CD4-positive, alpha-beta T cell (primary cell): Measurements from ENCODE around the gene FAM107B. TPM values are rescaled to one million over a fixed set of nuclear protein-coding genes. Genes with fewer than 3 reads are reported as not detected.

Source experiments
- ATAC-seq: fragments of 200-7000 bp; cut with Tn5 transposase; one replicate; pipeline ENCODE4 v1.10.0; 2022; ENCODE audit warnings: mild to moderate bottlenecking; ENCODE audit not compliant: poor library complexity
- CTCF ChIA-PET: fragments of 350-600 bp; sonication (Branson Sonifier 250); formaldehyde crosslinking; loops from one replicate; lab custom pipeline; 2021; ENCODE audit warnings: antibody characterized with exemption, inconsistent platforms; lab: Charles Lee
- POLR2A ChIA-PET: fragments of 350-600 bp; sonication (Branson Sonifier 250); formaldehyde crosslinking; loops from one replicate; lab custom pipeline; 2021; ENCODE audit warnings: antibody characterized with exemption, inconsistent platforms; lab: Charles Lee
- DNase-seq, 14 experiments: peaks; one replicate each; pipeline ENCODE4 v3.0.0-alpha.2; 2013 to 2020; ENCODE audit warnings: mixed read lengths in 2 of 14
- H3K27ac ChIP-seq, 2 donors: one replicate each; pipeline versions ENCODE4 v1.5.1 to v1.7.0; 2013; ENCODE audit warnings: low read length in 2 of 2, low read depth in 1 of 2, mild to moderate bottlenecking in 1 of 2
- H3K27me3 ChIP-seq, 2 experiments: 1 replicate in 1 of 2; 2 replicates in 1 of 2; pipeline versions ENCODE4 v1.6.1 to v1.7.0; 2013; ENCODE audit warnings: low read length in 2 of 2, control low read depth in 1 of 2, mild to moderate bottlenecking in 1 of 2, moderate library complexity in 1 of 2; ENCODE audit not compliant: insufficient read depth in 2 of 2, control insufficient read depth in 1 of 2
- H3K36me3 ChIP-seq: one replicate; pipeline ENCODE4 v1.6.1; 2013; ENCODE audit warnings: low read length, control low read depth; ENCODE audit not compliant: insufficient read depth
- H3K4me1 ChIP-seq: one replicate; pipeline ENCODE4 v1.6.1; 2013; ENCODE audit warnings: low read length, control low read depth; ENCODE audit not compliant: insufficient read depth
- H3K4me3 ChIP-seq: one replicate; pipeline ENCODE4 v1.5.1; 2013; ENCODE audit warnings: mild to moderate bottlenecking, low read length, moderate library complexity
- H3K9me3 ChIP-seq, 2 experiments: 1 replicate in 1 of 2; 2 replicates in 1 of 2; pipeline versions ENCODE4 v1.6.1 to v1.7.0; 2013; ENCODE audit warnings: low read length in 2 of 2, mild to moderate bottlenecking in 2 of 2, control low read depth in 1 of 2, moderate library complexity in 1 of 2; ENCODE audit not compliant: control insufficient read depth in 1 of 2, insufficient read depth in 1 of 2
- H3K27ac Mint-ChIP-seq: one replicate; pipeline ENCODE4 v1.8.0; 2020; ENCODE audit warnings: mixed read lengths
- H3K27me3 Mint-ChIP-seq: one replicate; pipeline ENCODE4 v1.8.0; 2021; ENCODE audit warnings: mixed read lengths
- H3K36me3 Mint-ChIP-seq: one replicate; pipeline ENCODE4 v1.8.0; 2021; ENCODE audit warnings: low read depth, mixed read lengths
- H3K4me1 Mint-ChIP-seq: one replicate; pipeline ENCODE4 v1.8.0; 2021; ENCODE audit warnings: low read depth, mixed read lengths
- H3K4me3 Mint-ChIP-seq: one replicate; pipeline ENCODE4 v1.8.0; 2020; ENCODE audit warnings: mild to moderate bottlenecking, mixed read lengths
- H3K9me3 Mint-ChIP-seq: one replicate; pipeline ENCODE4 v1.8.0; 2020; ENCODE audit warnings: mixed read lengths
- intact Hi-C, 2 experiments: fragments of 100-400 bp; cut with DNase I in 1 of 2; cut with micrococcal nuclease in 1 of 2; formaldehyde crosslinking; loops; one replicate each; pipeline versions ENCODE4 v1.15.1 to v1.9.0; 2023 to 2025; cut with DNase I, micrococcal nuclease
- total RNA-seq, 174 experiments: library from RNA in 2 of 174; stranded (reverse) in 2 of 174; gene quantifications; one replicate each; pipeline ENCODE4 v1.2.3 and lab custom pipeline; 2021 to 2026
- TF ChIP-seq, protein P1 (sequence below): fragments of 200-600 bp; IDR thresholded peaks from one replicate; pipeline ENCODE4 v1.8.0; 2022; ENCODE audit warnings: antibody characterized with exemption, mild to moderate bottlenecking

Gene FAM107B
- total RNA-seq, 2 experiments from 2014 or later, result 261 to 262 TPM

DNA sequence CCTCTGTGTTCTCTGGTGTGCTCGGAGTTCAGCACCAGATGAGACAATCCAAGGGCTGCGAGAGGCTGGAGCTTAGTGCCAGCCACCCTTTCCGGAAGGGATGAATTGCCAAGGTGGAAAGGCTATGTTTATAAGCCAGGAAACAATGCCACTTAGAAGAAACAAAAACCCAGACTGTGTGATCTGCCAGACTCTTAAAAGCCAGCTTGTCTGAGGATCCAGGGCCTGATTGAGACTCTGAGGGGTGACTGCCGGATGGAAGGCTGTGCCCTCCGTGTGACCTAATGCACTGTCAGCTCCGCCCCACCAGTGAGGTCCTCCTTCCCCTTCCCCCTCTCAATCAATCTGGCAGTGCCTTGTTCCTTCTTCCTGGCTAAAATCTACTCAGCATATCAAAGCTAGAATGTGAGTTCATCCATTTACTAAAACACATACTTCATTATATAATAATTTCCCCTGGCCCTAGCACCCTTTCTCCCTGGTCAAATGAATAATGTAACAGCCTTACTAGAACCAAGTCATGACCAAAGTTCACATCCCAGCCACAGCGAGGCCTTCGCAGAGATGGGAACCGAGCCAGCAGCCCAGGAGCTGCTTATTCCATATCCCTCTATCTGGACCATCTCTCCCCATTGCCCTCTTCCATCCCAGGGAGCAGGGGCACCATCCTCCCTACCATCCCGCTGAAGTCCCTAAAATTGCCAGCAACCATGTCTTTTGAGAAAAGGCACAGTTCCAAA lies 25.5 kb downstream of the FAM107B start:
- TF ChIP-seq, protein P1, sequence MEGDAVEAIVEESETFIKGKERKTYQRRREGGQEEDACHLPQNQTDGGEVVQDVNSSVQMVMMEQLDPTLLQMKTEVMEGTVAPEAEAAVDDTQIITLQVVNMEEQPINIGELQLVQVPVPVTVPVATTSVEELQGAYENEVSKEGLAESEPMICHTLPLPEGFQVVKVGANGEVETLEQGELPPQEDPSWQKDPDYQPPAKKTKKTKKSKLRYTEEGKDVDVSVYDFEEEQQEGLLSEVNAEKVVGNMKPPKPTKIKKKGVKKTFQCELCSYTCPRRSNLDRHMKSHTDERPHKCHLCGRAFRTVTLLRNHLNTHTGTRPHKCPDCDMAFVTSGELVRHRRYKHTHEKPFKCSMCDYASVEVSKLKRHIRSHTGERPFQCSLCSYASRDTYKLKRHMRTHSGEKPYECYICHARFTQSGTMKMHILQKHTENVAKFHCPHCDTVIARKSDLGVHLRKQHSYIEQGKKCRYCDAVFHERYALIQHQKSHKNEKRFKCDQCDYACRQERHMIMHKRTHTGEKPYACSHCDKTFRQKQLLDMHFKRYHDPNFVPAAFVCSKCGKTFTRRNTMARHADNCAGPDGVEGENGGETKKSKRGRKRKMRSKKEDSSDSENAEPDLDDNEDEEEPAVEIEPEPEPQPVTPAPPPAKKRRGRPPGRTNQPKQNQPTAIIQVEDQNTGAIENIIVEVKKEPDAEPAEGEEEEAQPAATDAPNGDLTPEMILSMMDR, result no peak
- Histone ChIP-seq H3K4me3 (no peak overlapping the region), H3K27me3 (no peaks in the 10 kb centered on the region), H3K4me1 (no peaks in the 10 kb centered on the region), H3K27ac (no peak overlapping the region), H3K36me3 (no peaks in the 10 kb centered on the region), H3K9me3 (no peaks in the 10 kb centered on the region)
- no peak for DNase-seq
- intact Hi-C loops, result no loop called here
- no peak overlapping the region for H3K27ac Mint-ChIP-seq
- no peaks in the 10 kb centered on the region for H3K36me3 Mint-ChIP-seq
- ChIA-PET CTCF (interaction anchor here (0.5 kb wide), 1 partner anchor 23 kb away, joined by 3 read pairs; no protein-coding TSS in a partner anchor), POLR2A (no interaction called here)
- no peaks in the 10 kb centered on the region for H3K27me3 Mint-ChIP-seq
- ATAC-seq, result no peak
- peaks cover 8% of the 10 kb centered on the region for H3K9me3 Mint-ChIP-seq
- peaks cover 8% of the 10 kb centered on the region for H3K4me1 Mint-ChIP-seq
- H3K4me3 Mint-ChIP-seq, result no peak overlapping the region

DNA sequence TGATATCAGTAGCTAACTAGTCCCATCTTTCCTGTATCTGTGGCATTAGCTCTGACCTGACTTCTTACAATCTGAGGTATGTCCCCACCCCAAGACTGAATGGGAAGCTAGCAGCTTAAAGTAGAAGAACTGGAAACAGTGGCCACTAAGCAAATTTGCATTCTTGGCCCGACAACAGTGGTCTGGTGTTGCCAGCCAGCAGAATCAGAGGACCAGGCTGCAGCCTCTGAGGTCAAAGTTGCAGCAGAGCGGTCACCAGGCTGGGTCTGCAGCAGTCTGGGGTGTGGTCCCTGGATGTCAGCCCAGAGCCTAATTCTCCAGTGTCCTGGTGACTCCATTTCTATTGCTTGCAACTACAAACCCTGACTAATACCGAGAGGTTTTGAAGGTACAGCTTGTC lies 26.3 kb downstream of the FAM107B start:
- CTCF ChIA-PET, result no interaction called here
- H3K36me3 Mint-ChIP-seq, result no peaks in the 10 kb centered on the region

GRCh38 chr10:14742815-14743214 lies 31.9 kb downstream of the FAM107B start:
- DNase-seq (peak in 4 of 14 experiments; percentile 8 to 28 (median 23)), ATAC-seq (no peak)
- no peaks in the 10 kb centered on the region for H3K4me1 ChIP-seq
- Mint-ChIP-seq H3K4me1 (peaks cover 28% of the 10 kb centered on the region), H3K9me3 (peaks cover 8% of the 10 kb centered on the region), H3K4me3 (no peak overlapping the region), H3K27me3 (no peaks in the 10 kb centered on the region), H3K27ac (peak overlapping the region; percentile 0), H3K36me3 (no peaks in the 10 kb centered on the region)
- H3K27ac ChIP-seq, result no peak overlapping the region
- H3K4me3 ChIP-seq, result no peak overlapping the region
- no peaks in the 10 kb centered on the region for H3K27me3 ChIP-seq
- ChIA-PET POLR2A (interaction anchor here (0.7 to 0.8 kb wide), 2 partner anchors 10 to 12 kb away, joined by 3 to 4 read pairs; no protein-coding TSS in a partner anchor), CTCF (no interaction called here)
- TF ChIP-seq, protein P1, result no peak
- intact Hi-C loops, result no loop called here
- H3K36me3 ChIP-seq, result no peaks in the 10 kb centered on the region
- no peaks in the 10 kb centered on the region for H3K9me3 ChIP-seq

More for the DNA sequence above, 26.3 kb downstream of the FAM107B start:
- Mint-ChIP-seq H3K27ac (no peak overlapping the region), H3K9me3 (peaks cover 8% of the 10 kb centered on the region), H3K4me1 (peaks cover 11% of the 10 kb centered on the region), H3K4me3 (no peak overlapping the region), H3K27me3 (no peaks in the 10 kb centered on the region)
- Histone ChIP-seq H3K27ac (no peak overlapping the region), H3K36me3 (no peaks in the 10 kb centered on the region), H3K4me1 (no peaks in the 10 kb centered on the region), H3K4me3 (no peak overlapping the region), H3K9me3 (no peaks in the 10 kb centered on the region), H3K27me3 (no peaks in the 10 kb centered on the region)
- POLR2A ChIA-PET, result no interaction called here
- TF ChIP-seq, protein P1, result no peak
- ATAC-seq (no peak), DNase-seq (no peak)
- intact Hi-C loops, result no loop called here
